Cardiac fibroblast (primary cell): Measurements from ENCODE around the gene CHRDL1.
A peak's percentile ranks its signal among the peaks of the same experiment; 100 is the strongest.
"Not testable (repeated sequence)": the region's sequence is repeated elsewhere in the genome, so short reads cannot be mapped to it uniquely, and the experiment has no call there.

ENCODE experiments used
- DNase-seq, 2 donors: peaks; one replicate each; pipeline versions ENCODE4 v3.0.0 to v3.0.0-alpha.2; 2010; ENCODE audit warnings: low read depth in 2 of 2
- H3K4me3 ChIP-seq, 2 donors: replicated peaks in 1 of 2; 1 replicate in 1 of 2; 2 replicates in 1 of 2; pipeline ENCODE4 v1.5.1; 2011; ENCODE audit warnings: low read depth in 2 of 2, low read length in 2 of 2, mild to moderate bottlenecking in 2 of 2, moderate library complexity in 1 of 2
- TF ChIP-seq, protein P1 (sequence below): IDR thresholded peaks from one replicate; pipeline ENCODE4 v1.5.1; 2011; ENCODE audit warnings: low read depth, mild to moderate bottlenecking, low read length, inconsistent platforms

Gene CHRDL1

DNA sequence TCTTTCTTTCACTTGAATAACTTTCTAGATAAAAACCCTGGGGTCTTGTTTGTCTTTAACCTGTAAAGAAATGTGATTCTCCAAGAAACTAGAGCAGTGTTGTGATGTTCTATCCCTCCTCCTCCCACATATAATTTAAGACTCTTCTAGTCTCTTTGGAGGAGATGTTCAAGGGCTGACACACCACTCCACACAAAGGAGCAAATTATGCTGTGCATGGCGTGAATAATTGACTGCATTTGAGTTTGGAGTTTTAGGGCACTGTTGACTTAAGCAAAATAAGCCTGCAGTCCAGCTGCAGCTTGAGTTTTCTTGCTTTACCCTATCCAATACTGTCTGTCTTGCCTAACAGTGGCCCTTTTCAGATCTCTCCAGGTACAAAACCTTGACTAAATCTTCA, 119.7 kb downstream of the CHRDL1 start:
- TF ChIP-seq, protein P1, sequence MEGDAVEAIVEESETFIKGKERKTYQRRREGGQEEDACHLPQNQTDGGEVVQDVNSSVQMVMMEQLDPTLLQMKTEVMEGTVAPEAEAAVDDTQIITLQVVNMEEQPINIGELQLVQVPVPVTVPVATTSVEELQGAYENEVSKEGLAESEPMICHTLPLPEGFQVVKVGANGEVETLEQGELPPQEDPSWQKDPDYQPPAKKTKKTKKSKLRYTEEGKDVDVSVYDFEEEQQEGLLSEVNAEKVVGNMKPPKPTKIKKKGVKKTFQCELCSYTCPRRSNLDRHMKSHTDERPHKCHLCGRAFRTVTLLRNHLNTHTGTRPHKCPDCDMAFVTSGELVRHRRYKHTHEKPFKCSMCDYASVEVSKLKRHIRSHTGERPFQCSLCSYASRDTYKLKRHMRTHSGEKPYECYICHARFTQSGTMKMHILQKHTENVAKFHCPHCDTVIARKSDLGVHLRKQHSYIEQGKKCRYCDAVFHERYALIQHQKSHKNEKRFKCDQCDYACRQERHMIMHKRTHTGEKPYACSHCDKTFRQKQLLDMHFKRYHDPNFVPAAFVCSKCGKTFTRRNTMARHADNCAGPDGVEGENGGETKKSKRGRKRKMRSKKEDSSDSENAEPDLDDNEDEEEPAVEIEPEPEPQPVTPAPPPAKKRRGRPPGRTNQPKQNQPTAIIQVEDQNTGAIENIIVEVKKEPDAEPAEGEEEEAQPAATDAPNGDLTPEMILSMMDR: no peak
- no peak overlapping the region for H3K4me3 ChIP-seq
- DNase-seq: no peak

DNA sequence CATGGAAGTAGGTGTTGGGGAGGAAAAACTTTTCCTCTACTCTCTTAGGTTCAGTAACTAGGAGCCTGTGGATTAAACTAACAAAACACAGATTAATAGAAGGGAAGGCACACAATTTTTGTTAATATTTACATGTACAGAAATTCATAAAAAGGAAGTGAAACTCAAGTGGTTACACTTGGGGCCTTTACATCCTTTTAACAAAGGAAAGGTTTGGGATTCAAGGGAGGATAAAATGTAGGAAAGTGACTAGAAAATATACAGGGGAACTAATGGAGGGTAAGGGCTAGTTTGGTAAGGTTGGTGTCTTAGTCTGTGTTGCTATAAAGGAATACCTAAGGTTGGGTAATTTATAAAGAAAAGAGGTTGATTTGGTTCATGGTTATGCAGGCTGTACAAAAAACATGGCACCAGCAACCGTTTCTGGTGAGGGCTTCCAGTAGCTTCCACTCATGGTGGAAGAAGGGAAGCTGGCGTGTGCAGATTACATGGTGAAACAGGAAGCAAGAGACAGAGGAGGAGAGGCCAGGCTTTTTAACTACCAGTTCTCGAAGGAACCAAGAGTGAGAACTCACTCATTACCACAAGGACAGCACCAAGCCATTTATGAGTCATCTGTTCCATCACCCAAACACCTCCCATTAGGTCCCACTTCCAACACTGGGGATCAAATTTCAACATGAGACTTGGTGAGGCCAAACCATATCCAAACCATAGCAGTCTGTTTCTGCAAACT, 124.4 kb downstream of the CHRDL1 start:
- H3K4me3 ChIP-seq: no peak overlapping the region
- no peak for DNase-seq
- TF ChIP-seq, protein P1: no peak

DNA sequence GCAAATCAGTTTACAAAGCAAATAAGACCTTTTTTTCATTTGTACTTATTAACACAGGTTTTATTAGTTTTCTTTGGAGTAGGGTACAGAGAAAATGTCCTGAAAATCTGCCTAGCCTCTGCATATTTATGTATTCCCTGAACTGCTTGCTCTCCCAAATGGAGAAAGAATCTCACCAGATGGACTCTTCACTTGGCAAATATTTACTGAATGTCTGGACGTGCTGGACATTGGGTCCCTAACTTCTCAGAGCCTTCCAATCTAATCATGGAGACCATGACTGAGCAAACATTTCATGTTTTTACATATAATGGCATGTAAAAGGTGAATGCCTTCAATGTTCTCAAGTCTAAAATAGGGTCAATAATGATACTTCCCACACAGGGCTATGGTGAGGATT, 126.0 kb downstream of the CHRDL1 start:
- no peak overlapping the region for H3K4me3 ChIP-seq
- TF ChIP-seq, protein P1: no peak

DNA sequence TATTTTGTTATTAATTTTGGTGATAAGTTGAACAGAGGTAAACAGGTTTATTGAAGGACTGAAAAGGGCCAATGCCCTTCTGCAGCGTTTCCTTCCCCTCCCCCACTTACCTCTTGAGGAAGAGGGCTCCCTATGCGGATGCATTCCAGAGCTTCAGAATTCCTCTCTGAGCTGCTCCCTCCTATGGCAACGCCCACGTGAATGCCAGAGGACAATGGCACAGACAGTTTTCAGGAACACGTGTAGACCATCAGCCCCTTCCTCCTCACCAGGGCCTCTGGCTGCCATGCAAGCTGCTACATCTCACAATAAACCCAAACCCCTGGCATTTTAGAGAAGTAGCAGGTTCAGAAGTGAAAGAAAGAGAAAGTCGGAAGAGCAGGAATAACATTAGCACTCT, 127.9 kb downstream of the CHRDL1 start:
- TF ChIP-seq, protein P1: no peak
- H3K4me3 ChIP-seq: no peak overlapping the region
- DNase-seq: no peak

More for the DNA sequence above, 126.0 kb downstream of the CHRDL1 start:
- DNase-seq: no peak

DNA sequence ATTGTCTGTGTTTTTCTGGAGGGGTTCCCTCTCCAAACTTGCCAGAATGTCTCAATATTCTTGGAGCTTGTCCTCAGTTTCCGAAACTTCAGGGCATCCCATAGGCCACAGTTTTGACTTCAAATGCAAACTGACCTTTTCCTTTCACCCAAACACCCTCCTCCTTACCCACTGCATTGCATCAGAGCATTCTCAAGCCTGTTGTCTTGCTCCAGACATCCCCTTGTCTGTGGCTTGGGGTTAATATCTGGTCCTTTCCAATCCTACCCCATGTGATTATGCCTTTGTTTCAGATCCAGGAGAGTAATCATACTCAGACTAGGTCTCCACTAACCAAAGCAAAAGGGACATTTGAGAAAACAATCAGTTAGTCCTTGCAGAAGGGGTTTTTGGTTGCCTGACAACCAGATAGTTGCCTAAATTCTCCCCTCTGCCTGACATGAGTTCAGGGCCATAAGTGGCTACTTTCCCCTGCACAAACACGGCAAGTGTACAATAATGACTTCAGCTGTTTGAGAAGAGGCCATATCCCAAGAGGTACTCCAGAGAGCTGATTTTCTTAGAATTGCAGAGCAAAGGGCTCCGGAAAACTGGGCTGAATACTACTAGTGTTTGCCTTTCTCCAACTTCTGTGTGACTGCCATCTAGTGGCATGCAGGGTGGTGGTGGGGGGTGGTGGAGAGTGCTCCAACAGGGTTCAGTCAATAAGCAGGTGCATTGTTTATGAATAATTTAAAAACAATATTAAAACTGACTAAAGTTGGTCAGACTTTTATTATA, 130.2 kb downstream of the CHRDL1 start:
- no peak overlapping the region for H3K4me3 ChIP-seq
- DNase-seq: peak; percentile 13 to 16
- TF ChIP-seq, protein P1: peak; percentile 42

DNA sequence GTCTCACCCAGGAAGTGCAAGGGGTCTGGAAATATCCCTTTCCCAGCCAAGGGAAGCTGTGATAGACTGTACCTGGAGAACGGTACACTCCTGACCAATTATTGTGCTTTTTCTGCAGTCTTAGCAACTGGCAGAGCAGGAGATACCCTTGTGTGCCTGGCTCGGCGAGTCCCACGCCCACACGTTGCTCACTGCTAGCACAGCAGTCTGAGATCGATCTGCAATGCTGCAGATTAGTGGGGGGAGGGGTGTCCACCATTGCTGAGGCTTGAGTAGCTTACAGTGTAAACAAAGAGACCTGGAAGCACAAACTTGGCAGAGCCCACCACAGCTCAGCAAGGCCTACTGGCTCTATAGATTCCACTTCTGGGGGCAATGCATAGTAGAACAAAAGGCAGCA, 138.5 kb downstream of the CHRDL1 start:
- TF ChIP-seq, protein P1: no peak
- no peak overlapping the region for H3K4me3 ChIP-seq
- DNase-seq: no peak

DNA sequence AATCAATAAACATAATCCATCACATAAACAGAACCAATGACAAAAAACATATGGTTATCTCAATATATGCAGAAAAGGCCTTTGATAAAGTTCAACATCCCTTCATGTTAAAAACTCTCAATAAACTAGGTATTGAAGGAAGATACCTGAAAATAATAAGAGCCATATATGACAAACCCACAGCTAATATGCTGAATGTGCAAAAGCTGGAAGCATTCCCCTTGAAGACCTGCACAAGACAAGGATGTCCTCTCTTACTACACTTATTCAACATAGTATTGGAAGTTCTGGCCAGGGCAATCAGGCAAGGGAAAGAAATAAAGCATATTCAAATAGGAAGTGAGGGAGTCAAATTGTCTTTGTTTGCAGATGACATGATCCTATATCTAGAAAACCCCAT, 141.3 kb downstream of the CHRDL1 start:
- H3K4me3 ChIP-seq, DNase-seq: not testable (repeated sequence)
